ENCODE measurements around the gene MARS1.

- no peak for TF ChIP-seq CTCF (IDR thresholded peaks at IDR 0.05; ENCODE audit: low read length)
- no peak for TF ChIP-seq EZH2phosphoT487 (IDR thresholded peaks at IDR 0.05; ENCODE audit: low read length)
Measured at GRCh38 chr12:57500213-57500612, 12.3 kb downstream of the MARS1 start.
